Measurements from ENCODE around the gene LHFPL4. TPM values are rescaled to one million over a fixed set of nuclear protein-coding genes. Genes with fewer than 3 reads are reported as not detected.

LHFPL4 gene
- total RNA-seq, 1 experiment from 2014 or later: not detected

DNA sequence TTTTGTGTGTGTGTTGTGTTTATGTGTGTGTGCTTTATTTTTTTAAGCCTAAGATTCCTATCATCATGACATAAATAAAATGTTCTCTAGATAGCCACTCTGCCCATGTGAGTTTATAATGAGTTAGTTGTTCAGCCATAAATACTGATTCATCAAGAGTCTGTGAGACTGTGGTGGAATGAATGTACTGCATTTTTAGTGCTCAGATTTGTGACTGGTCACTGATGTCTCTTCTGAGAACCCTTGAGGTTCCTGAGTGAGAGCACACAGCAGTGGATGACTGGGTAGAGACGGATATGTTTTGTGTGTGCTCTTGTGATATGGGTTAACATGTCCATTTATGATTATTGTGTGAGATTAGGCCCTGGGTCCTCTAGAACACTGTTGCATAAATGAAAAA lies 105.0 kb downstream of the LHFPL4 start:
- CTCF ChIA-PET: no interaction called here
- DNase-seq (ENCODE audit: low spot score): no peak
- TF ChIP-seq EZH2 (IDR thresholded peaks at IDR 0.05; ENCODE audit: borderline replicate concordance, low read depth, low read length, poor library complexity, severe bottlenecking): no peak
- TF ChIP-seq, protein P1, sequence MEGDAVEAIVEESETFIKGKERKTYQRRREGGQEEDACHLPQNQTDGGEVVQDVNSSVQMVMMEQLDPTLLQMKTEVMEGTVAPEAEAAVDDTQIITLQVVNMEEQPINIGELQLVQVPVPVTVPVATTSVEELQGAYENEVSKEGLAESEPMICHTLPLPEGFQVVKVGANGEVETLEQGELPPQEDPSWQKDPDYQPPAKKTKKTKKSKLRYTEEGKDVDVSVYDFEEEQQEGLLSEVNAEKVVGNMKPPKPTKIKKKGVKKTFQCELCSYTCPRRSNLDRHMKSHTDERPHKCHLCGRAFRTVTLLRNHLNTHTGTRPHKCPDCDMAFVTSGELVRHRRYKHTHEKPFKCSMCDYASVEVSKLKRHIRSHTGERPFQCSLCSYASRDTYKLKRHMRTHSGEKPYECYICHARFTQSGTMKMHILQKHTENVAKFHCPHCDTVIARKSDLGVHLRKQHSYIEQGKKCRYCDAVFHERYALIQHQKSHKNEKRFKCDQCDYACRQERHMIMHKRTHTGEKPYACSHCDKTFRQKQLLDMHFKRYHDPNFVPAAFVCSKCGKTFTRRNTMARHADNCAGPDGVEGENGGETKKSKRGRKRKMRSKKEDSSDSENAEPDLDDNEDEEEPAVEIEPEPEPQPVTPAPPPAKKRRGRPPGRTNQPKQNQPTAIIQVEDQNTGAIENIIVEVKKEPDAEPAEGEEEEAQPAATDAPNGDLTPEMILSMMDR (conservative IDR thresholded peaks at IDR 0.05; ENCODE audit: low read depth, low read length): no peak
- H3K27ac ChIP-seq (ENCODE audit: low read depth, low read length, poor library complexity, severe bottlenecking): no peak overlapping the region
- no TSS peak for BruUV-seq (replicated peaks)
- no peaks in the 10 kb centered on the region for H3K27me3 ChIP-seq (replicated peaks; ENCODE audit: insufficient read depth, low read depth, low read length, poor library complexity)
- no peaks in the 10 kb centered on the region for H3K4me1 ChIP-seq (ENCODE audit: insufficient read depth, low read length, poor library complexity, severe bottlenecking)
- H3K36me3 ChIP-seq (ENCODE audit: insufficient read depth, low read length, poor library complexity, severe bottlenecking): peaks cover 95% of the 10 kb centered on the region
- H3K4me3 ChIP-seq (ENCODE audit: low read depth, low read length, poor library complexity, severe bottlenecking): no peak overlapping the region
- H3K9me3 ChIP-seq (ENCODE audit: low read depth, low read length, poor library complexity, severe bottlenecking): no peaks in the 10 kb centered on the region
- POLR2A ChIA-PET (ENCODE audit: low non-redundant PET): no interaction called here
- intact Hi-C loops (cut with micrococcal nuclease; ENCODE audit: unreplicated experiment): no loop called here

Other genes with a start within 250 kb of the LHFPL4 start
- 79.2 and 84.6 TPM in 2 replicates for gene THUMPD3, start 190.8 kb downstream of the LHFPL4 start, total RNA-seq (2021)
- gene SETD5, start 156.2 kb downstream of the LHFPL4 start, total RNA-seq (2021): 151 and 166 TPM in 2 replicates
- gene MTMR14, start 95.7 kb upstream of the LHFPL4 start, total RNA-seq (2021): 31.5 and 32.0 TPM in 2 replicates
- gene CPNE9, start 150.0 kb upstream of the LHFPL4 start, total RNA-seq (2021): not detected in 2 replicates
- gene BRPF1, start 177.9 kb upstream of the LHFPL4 start, total RNA-seq (2021): 30.7 and 32.0 TPM in 2 replicates
- gene OGG1, start 196.1 kb upstream of the LHFPL4 start, total RNA-seq (2021): 48.8 and 60.2 TPM in 2 replicates
- gene CAMK1, start 216.1 kb upstream of the LHFPL4 start, total RNA-seq (2021): 26.7 and 28.0 TPM in 2 replicates
- gene TADA3, start 238.7 kb upstream of the LHFPL4 start, total RNA-seq (2021): 46.1 and 49.6 TPM in 2 replicates
- gene ARPC4, start 239.3 kb upstream of the LHFPL4 start, total RNA-seq (2021): 128 and 152 TPM in 2 replicates

Measured in A673 (cell line).